ENCODE data around the gene FRS3. TPM values are rescaled to one million over a fixed set of nuclear protein-coding genes. Genes with fewer than 3 reads are reported as not detected.
"Not testable (repeated sequence)": the region's sequence is repeated elsewhere in the genome, so short reads cannot be mapped to it uniquely, and the experiment has no call there.

FRS3 gene
- total RNA-seq, 4 donors from 2014 or later = 1.9 to 3.9 (median 3.7) TPM

- 86% methylated on average over 2 of the region's 2 CpGs for WGBS
- Histone ChIP-seq H3K27ac (no peak overlapping the region), H3K27me3 (no peaks in the 10 kb centered on the region), H3K9me3 (no peaks in the 10 kb centered on the region), H3K4me1 (no peaks in the 10 kb centered on the region), H3K36me3 (no peaks in the 10 kb centered on the region), H3K4me3 (no peak overlapping the region)
- TF ChIP-seq POLR2A (IDR thresholded peaks at IDR 0.05) (no peak), EP300 (IDR thresholded peaks at IDR 0.05) (no peak), POLR2AphosphoS5 (IDR thresholded peaks at IDR 0.05) (no peak), CTCF (IDR thresholded peaks at IDR 0.05) (no peak)
- no peak for DNase-seq (ENCODE audit: low spot score in 2 of 2)
These were observed 34.3 kb upstream of the FRS3 start for GRCh38 chr6:41813956-41814355.

- H3K9me3 ChIP-seq = no peaks in the 10 kb centered on the region
- no peaks in the 10 kb centered on the region for H3K4me1 ChIP-seq
- H3K27ac ChIP-seq = no peak overlapping the region
- no peaks in the 10 kb centered on the region for H3K36me3 ChIP-seq
- WGBS = 84% methylated on average over 2 of the region's 2 CpGs
- DNase-seq (ENCODE audit: low spot score in 2 of 2) = no peak
- TF ChIP-seq CTCF (IDR thresholded peaks at IDR 0.05) (no peak), POLR2A (IDR thresholded peaks at IDR 0.05) (no peak), POLR2AphosphoS5 (IDR thresholded peaks at IDR 0.05) (no peak), EP300 (IDR thresholded peaks at IDR 0.05) (no peak)
- H3K4me3 ChIP-seq = no peak overlapping the region
- H3K27me3 ChIP-seq = no peaks in the 10 kb centered on the region
These were observed 33.8 kb upstream of the FRS3 start for GRCh38 chr6:41813469-41813868.

GRCh38 chr6:41811946-41812345 lies 32.2 kb upstream of the FRS3 start:
- H3K27me3 ChIP-seq; H3K9me3 ChIP-seq; H3K36me3 ChIP-seq; DNase-seq (ENCODE audit: low spot score in 2 of 2); H3K4me1 ChIP-seq; H3K4me3 ChIP-seq; H3K27ac ChIP-seq: not testable (repeated sequence)
- 92% methylated on average over 13 of the region's 13 CpGs for WGBS

- 89% methylated on average over 3 of the region's 3 CpGs for WGBS
- no peak for DNase-seq (ENCODE audit: low spot score in 2 of 2)
- Histone ChIP-seq H3K4me1 (no peaks in the 10 kb centered on the region), H3K9me3 (no peaks in the 10 kb centered on the region), H3K27me3 (no peaks in the 10 kb centered on the region), H3K4me3 (no peak overlapping the region), H3K27ac (no peak overlapping the region), H3K36me3 (peaks cover 4% of the 10 kb centered on the region)
- TF ChIP-seq POLR2A (IDR thresholded peaks at IDR 0.05) (no peak), POLR2AphosphoS5 (IDR thresholded peaks at IDR 0.05) (no peak), EP300 (IDR thresholded peaks at IDR 0.05) (no peak), CTCF (IDR thresholded peaks at IDR 0.05) (no peak)
These were observed 31.4 kb upstream of the FRS3 start for GRCh38 chr6:41811095-41811494.

GRCh38 chr6:41805830-41806774 lies 26.4 kb upstream of the FRS3 start:
- Histone ChIP-seq H3K36me3 (peaks cover 14% of the 10 kb centered on the region), H3K27me3 (no peaks in the 10 kb centered on the region), H3K4me1 (no peaks in the 10 kb centered on the region), H3K27ac (no peak overlapping the region), H3K4me3 (no peak overlapping the region), H3K9me3 (no peaks in the 10 kb centered on the region)
- WGBS = 95% methylated on average over 68 of the region's 74 CpGs
- no peak for DNase-seq (ENCODE audit: low spot score in 2 of 2)
- TF ChIP-seq POLR2A (IDR thresholded peaks at IDR 0.05) (no peak), EP300 (IDR thresholded peaks at IDR 0.05) (no peak), CTCF (IDR thresholded peaks at IDR 0.05) (no peak), POLR2AphosphoS5 (IDR thresholded peaks at IDR 0.05) (no peak)
